Stimulated activated CD4-positive, alpha-beta T cell treated with anti-CD3 and anti-CD28 coated beads, Interleukin-4, amount 100 ng/mL, for 1 hour (primary cell): ENCODE measurements around the gene SLC30A3.
"Not testable (repeated sequence)": the region's sequence is repeated elsewhere in the genome, so short reads cannot be mapped to it uniquely, and the experiment has no call there.

Experiments
- DNase-seq: peaks from one replicate; pipeline ENCODE4 v3.0.0-alpha.2; 2020

SLC30A3 gene

GRCh38 chr2:27282892-27283291 lies 20.0 kb upstream of the SLC30A3 start:
- no peak for DNase-seq

GRCh38 chr2:27281855-27282559 lies 19.2 kb upstream of the SLC30A3 start, which contains the start of gene TRIM54:
TRIM54 (plus strand) TSS chr2:27282429; CDS start chr2:27282732, 303 bp downstream.
- no peak for DNase-seq

- DNase-seq, result no peak
Observed at GRCh38 chr2:27281442-27281841, 18.6 kb upstream of the SLC30A3 start.

- DNase-seq, result no peak
Observed at GRCh38 chr2:27280826-27281225, 18.0 kb upstream of the SLC30A3 start.

GRCh38 chr2:27278010-27278409 lies 15.2 kb upstream of the SLC30A3 start:
- no peak for DNase-seq

GRCh38 chr2:27275211-27276150 lies 12.6 kb upstream of the SLC30A3 start, which contains the start of gene DNAJC5G:
DNAJC5G (plus strand) TSS chr2:27275433; CDS start chr2:27276729, 1,296 bp downstream.
- DNase-seq, result no peak

- not testable (repeated sequence) for DNase-seq
Observed at GRCh38 chr2:27272537-27273522, 10.0 kb upstream of the SLC30A3 start.

GRCh38 chr2:27271631-27272340 lies 8.9 kb upstream of the SLC30A3 start:
- no peak for DNase-seq

GRCh38 chr2:27270670-27271069 lies 7.8 kb upstream of the SLC30A3 start:
- no peak for DNase-seq

- no peak for DNase-seq
Observed at GRCh38 chr2:27270131-27270530, 7.3 kb upstream of the SLC30A3 start.

- not testable (repeated sequence) for DNase-seq
Observed at GRCh38 chr2:27268296-27268695, 5.4 kb upstream of the SLC30A3 start.

- DNase-seq, result no peak
Observed at GRCh38 chr2:27265536-27265870, 2.7 kb upstream of the SLC30A3 start.

GRCh38 chr2:27264753-27265535 lies 2.1 kb upstream of the SLC30A3 start:
- peak; percentile 72 for DNase-seq

GRCh38 chr2:27264253-27264752 lies 1.5 kb upstream of the SLC30A3 start:
- DNase-seq, result peak; percentile 28

GRCh38 chr2:27263287-27264252 lies 723 bp upstream of the SLC30A3 start:
- no peak for DNase-seq

GRCh38 chr2:27261926-27262298 lies 935 bp downstream of the SLC30A3 start:
- DNase-seq, result no peak

GRCh38 chr2:27261241-27261925 lies 1.5 kb downstream of the SLC30A3 start:
- no peak for DNase-seq

GRCh38 chr2:27258051-27258450 lies 4.8 kb downstream of the SLC30A3 start:
- no peak for DNase-seq

- DNase-seq, result no peak
Observed at GRCh38 chr2:27256855-27257454, 5.9 kb downstream of the SLC30A3 start.
